Posterior vena cava (tissue), 2 donors: ENCODE results near the gene VAPB. TPM values are rescaled to one million over a fixed set of nuclear protein-coding genes. Genes with fewer than 3 reads are reported as not detected.

Experiments
- DNase-seq: peaks from one replicate; pipeline ENCODE4 v3.0.0-alpha.2; 2020; ENCODE audit warnings: low spot score
- intact Hi-C, 2 donors: fragments of 100-400 bp; cut with DNase I; formaldehyde crosslinking; loops; one replicate each; pipeline versions ENCODE4 v1.14.1 to v1.14.2; 2022 to 2023
- total RNA-seq, 2 donors: library from RNA; stranded (reverse); fragmentation: NEBNext Ultra II Directional; extraction: Animal tissue kit (Norgen Biotek cat#: 25700); gene quantifications; one replicate each; pipeline ENCODE4 v1.2.1, GENCODE V29; 2021
- donor health status: DM: yes; HTN: yes; CAD: no.
- donor health status: DM: yes; HTN: yes; CAD: no.

VAPB gene
- total RNA-seq, 2 donors from 2014 or later = 54.6 to 59.0 TPM

DNA sequence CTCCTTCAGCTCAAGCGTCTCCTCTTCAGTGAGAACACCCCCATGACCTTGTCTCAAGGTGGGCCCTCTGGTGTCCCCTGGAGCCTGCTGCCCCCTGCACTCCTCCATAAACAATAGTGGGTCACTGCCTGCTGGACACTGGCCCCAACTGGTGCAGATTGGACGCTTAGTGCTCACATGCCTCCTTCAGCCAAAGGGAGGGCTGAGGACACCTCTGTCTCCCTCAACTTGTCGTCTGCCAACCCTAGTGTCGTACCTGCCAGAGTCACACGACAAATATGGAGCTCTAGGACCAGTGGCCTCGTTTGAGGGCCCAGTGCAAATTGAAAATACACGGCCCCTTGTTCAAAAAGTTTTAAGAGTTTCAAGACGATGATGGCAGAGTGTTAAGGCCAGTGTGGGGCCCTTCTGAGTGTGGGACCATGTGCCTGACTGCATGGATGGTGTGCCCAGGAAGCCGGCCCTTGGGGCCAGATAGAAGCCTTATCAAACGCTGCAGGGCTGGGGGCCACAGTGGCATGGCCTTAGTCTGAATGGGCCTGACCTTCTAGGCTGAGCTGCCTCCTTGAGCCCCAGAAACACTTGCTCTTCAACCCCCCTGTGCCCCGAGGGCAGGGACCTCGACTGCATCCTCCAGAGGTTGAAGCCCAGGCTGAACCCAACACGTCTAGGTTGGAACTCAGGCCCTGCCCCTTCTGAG is 106.0 kb downstream of the VAPB start:
- intact Hi-C loops = no loop called here
- DNase-seq = peak; percentile 62

DNA sequence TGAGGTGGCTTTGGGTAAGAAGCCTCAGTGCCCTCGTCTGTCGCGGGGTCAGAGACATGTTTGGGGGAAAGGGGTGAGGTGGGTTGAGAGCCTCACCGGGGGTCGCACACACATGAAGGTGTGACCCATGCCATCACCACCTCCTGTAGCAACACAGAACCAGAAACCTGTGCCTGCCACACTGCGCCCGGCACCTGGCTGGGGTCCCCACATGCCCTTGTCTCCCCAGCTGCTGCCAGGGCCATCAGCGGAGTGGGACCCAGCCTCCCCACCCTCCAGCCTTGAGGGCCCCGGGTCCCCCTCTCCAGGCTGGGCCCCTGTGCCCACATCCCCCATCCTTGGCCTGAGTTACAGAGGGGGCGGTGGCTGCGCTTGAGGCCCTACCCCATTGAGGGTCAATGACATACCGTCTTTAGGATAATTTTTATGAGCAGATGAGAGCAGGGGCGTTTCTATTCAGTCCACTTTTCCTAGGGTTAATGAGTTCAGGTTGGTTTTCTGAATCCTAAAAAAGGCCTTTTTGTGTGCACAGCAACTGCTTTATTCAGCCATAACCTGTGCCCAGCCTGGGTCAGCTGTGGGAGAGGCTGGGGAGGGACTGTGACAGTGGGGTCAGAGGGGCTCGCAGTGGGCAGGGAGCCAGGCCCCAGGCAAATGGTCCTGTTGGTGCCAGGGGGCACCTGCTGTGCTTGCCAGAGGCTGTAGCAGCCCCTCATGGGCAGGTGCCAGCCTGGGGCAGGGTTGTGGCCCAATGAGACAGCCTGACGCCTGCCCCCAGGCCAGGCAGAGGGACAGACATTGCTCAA is 106.8 kb downstream of the VAPB start:
- intact Hi-C loops = no loop called here

DNA sequence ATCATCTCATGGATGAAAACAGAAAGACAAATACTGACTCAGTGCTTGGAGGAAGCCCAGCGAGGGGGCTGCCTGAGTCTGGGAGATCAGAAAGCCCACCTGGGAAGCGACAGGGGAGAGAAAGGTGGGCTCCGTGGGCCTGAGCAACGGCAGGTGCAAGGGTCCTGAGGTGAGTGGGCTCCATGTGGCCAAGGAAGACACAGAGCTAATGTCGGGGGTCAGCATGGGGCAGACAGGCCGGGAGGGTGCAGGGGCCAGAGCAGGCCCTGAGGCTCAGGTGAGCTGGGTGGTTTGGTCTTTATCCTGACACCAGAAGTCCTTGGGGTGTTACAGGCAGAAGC is 107.4 kb downstream of the VAPB start:
- intact Hi-C loops = no loop called here
- DNase-seq = peak; percentile 66

More for the DNA sequence above, 106.8 kb downstream of the VAPB start:
- DNase-seq = peak; percentile 47

DNA sequence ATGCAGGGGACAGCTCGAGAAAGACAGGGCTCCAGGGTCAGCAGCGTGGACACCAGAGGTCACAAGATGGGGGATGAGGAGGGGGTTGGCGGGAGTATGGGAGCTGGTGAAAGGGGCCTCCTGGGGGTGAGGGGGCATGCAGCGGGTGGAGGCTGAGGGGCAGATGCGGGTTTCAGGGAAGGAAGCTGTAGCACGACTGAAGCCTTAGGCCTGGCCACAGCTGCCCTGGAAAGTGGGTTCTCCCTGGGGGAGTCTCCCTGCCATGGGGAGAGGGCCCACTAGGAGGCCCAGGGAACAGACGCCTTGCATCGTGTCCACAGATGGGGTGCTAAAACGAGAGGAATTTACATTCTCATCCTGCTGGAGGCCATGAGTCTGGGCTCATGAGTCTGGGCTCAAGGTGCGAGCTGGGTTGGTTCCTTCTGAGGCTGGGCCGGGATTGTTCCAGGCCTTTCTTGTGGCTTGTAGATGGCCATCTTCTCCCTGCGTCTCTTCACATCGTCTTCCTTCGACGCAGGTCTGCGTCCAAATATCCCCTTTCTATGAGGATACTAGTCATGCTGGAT is 108.1 kb downstream of the VAPB start:
- intact Hi-C loops = no loop called here
- peak; percentile 57 for DNase-seq

DNA sequence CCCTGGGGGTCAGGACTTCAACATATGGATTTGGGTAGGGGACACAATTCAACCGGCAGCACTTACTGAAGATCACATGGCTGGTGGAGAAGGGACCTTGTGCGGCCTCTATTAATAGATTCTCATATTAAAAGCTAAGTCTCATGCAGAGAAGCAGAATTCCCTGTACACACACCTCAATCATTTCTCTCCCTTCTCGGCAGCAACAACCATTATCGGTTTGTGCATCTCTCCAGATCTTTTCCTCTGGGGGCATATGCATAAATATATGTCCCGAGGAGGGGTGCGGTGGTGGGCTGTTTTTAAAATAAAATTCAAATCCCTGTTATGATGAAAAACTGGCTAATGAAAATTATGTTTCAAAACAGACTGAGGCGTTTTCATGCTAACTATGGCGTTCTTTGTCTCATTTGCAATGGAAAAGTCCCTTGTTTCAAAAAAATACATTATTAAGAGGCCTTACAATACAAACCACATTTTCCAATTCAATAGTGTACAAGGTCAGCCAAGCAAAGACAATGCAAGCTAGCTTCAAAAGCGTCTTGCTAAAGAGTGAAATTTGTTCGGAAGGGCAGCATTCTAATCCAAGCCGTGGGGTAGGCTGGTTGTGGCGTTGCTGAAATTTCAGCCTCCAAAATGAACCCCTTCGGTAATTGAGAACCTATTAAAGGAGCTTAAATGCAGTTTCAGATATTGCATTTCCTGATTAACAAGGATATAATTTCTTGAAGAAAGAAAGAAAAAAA is 108.9 kb downstream of the VAPB start:
- no peak for DNase-seq
- intact Hi-C loops = no loop called here

DNA sequence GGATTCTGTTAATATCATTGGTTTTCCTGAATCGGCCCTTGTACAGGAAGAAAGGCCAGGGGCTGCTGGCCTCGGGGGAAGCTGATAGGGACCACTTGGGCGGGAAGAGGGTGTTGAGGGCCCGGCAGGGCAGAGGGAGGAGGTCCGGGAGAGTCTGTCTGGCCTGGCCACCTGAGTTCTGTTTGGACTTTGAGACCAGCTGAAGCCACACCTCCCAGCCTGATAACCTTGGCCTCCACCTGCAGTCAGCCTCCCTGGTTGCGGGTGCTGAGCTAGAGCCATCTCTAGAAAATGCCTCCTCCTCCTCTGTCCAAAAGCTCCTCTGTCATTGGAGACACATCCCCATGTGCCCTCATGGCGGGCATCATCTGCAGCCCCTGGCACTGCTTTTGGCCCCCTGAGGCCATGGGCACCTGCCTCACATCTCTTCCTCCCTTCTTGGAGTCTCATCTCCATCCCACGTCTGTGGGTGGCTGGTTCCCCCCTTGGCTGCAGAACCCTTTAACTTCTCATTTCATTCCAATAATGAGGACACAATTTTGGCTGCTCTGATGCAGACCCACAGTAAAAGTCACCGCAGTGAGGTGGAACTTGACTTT is 109.5 kb downstream of the VAPB start:
- peak; percentile 42 for DNase-seq

DNA sequence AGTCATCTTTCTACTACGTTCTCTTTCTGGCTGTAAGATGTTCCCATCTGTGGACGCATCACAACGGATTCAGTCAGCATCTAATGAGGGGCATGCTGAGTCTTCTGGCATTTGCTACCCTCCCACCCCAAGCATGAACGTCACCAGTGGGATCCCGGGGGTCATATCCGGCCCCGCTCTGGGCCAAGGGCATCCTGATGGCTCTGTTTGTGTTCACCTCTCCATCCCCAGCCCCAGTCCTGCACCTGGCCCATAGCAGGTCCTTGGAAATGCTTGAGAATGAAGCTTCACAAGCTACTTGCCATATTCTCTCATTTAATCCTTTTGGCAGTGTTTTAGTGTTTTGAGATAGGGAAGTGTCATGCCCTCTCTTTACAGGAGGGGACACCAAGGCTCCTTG is 111.2 kb downstream of the VAPB start:
- DNase-seq = peak; percentile 60
- intact Hi-C loops = loop anchor here in 1 of 2 donors (1.0 kb wide), 1 partner anchor 31 kb away; no protein-coding TSS in a partner anchor

More for the DNA sequence above, 109.5 kb downstream of the VAPB start:
- intact Hi-C loops = no loop called here

Other genes starting within 250 kb of the VAPB start
- not detected for gene ANKRD60, start 160.6 kb upstream of the VAPB start, total RNA-seq
- 10 to 100 TPM; 22.1 to 27.3 TPM for gene RAB22A, start 79.5 kb upstream of the VAPB start, total RNA-seq
- 1 to 10 TPM in 1 of 2 donors, under 1 TPM in 1; 0.88 to 1.5 TPM for gene APCDD1L, start 126.2 kb downstream of the VAPB start, total RNA-seq